ENCODE measurements around the gene NPAS3. TPM values are rescaled to one million over a fixed set of nuclear protein-coding genes. Genes with fewer than 3 reads are reported as not detected.

The NPAS3 gene
- total and polyA plus RNA-seq, 4 donors: 0.07 to 0.09 (median 0.08) TPM; not detected in 1

DNA sequence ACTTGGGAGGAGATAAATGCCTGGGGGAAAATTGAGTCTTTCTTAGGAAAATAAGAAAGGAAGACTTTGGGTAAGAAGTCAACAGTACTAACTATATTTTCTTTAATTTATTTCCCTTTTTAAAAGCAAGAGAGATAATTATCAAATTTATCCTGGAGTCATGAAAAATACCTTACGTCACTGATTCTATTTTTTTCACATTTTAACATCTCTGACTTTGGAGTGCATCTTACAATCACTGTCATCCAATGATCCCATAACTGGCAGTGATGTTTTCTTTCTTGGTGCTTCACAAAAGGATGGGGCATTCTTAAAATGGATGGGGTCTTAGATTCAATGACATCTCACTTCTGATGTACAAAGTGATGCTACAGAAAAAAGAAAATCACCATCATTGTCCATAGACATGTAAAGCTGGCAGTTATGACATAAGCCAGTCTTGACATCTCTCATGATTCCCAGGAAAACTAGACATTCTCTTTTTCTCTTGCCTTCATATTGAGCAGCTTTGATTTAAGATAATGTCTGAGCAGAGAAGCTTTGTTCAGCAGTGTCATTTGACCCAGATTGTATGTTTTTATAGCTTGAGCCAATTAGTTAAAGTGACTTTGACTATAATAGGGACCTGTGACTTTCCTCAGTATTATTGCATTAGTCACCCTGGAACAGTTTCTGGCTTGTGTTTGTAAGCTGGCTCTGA lies 776.0 kb downstream of the NPAS3 start:
- Histone ChIP-seq H3K9ac (ENCODE audit: low read depth in 1 of 2, low read length in 2 of 2) (no peak overlapping the region), H3K27me3 (ENCODE audit: control insufficient read depth in 4 of 4, insufficient read depth in 4 of 4, low read length in 3 of 4) (no peaks in the 10 kb centered on the region), H3K4me3 (ENCODE audit: low read depth in 1 of 3, low read length in 3 of 3) (no peak overlapping the region), H3K36me3 (ENCODE audit: control insufficient read depth in 4 of 4, insufficient read depth in 3 of 4, low read depth in 1 of 4, low read length in 3 of 4) (no peaks in the 10 kb centered on the region), H3K4me1 (ENCODE audit: control insufficient read depth in 4 of 4, insufficient read depth in 4 of 4, low read length in 3 of 4) (no peaks in the 10 kb centered on the region), H3K9me3 (ENCODE audit: control insufficient read depth in 4 of 4, low read length in 3 of 4) (no peaks in the 10 kb centered on the region), H3K27ac (ENCODE audit: low read depth in 1 of 2, low read length in 2 of 2) (no peak overlapping the region)
- no peak for DNase-seq (ENCODE audit: low spot score)
- WGBS: 84% methylated on average over 1 of the region's 1 CpG
- TF ChIP-seq, protein P1, sequence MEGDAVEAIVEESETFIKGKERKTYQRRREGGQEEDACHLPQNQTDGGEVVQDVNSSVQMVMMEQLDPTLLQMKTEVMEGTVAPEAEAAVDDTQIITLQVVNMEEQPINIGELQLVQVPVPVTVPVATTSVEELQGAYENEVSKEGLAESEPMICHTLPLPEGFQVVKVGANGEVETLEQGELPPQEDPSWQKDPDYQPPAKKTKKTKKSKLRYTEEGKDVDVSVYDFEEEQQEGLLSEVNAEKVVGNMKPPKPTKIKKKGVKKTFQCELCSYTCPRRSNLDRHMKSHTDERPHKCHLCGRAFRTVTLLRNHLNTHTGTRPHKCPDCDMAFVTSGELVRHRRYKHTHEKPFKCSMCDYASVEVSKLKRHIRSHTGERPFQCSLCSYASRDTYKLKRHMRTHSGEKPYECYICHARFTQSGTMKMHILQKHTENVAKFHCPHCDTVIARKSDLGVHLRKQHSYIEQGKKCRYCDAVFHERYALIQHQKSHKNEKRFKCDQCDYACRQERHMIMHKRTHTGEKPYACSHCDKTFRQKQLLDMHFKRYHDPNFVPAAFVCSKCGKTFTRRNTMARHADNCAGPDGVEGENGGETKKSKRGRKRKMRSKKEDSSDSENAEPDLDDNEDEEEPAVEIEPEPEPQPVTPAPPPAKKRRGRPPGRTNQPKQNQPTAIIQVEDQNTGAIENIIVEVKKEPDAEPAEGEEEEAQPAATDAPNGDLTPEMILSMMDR (IDR thresholded peaks at IDR 0.05; ENCODE audit: low read depth, low read length, missing input control): no peak
- no peak for TF ChIP-seq NR2F2 (IDR thresholded peaks at IDR 0.05)

DNA sequence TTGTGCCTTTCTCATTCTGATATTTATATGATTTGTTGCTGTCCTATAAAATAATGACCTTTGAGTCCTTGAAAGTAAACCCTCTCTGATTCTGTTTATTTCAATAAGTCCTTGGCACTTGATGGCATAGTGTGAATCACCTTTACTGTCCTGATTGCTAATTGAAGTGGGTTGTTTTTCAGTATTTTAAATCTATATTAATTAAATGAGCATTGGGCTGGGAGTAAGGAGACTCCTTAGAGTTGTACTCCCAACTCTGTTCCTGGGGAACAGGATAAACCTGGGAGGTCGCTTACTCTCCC lies 776.5 kb downstream of the NPAS3 start:
- no peaks in the 10 kb centered on the region for H3K27me3 ChIP-seq (ENCODE audit: control insufficient read depth in 4 of 4, insufficient read depth in 4 of 4, low read length in 3 of 4)
- no peak overlapping the region for H3K9ac ChIP-seq (ENCODE audit: low read depth in 1 of 2, low read length in 2 of 2)
- no peak for DNase-seq (ENCODE audit: low spot score)
- no peak for TF ChIP-seq FOXA2 (IDR thresholded peaks at IDR 0.05)
- 80% methylated on average over 1 of the region's 1 CpG for WGBS
- H3K9me3 ChIP-seq (ENCODE audit: control insufficient read depth in 4 of 4, low read length in 3 of 4): no peaks in the 10 kb centered on the region
- H3K27ac ChIP-seq (ENCODE audit: low read depth in 1 of 2, low read length in 2 of 2): no peak overlapping the region
- H3K4me3 ChIP-seq (ENCODE audit: low read depth in 1 of 3, low read length in 3 of 3): no peak overlapping the region
- H3K36me3 ChIP-seq (ENCODE audit: control insufficient read depth in 4 of 4, insufficient read depth in 3 of 4, low read depth in 1 of 4, low read length in 3 of 4): no peaks in the 10 kb centered on the region
- no peaks in the 10 kb centered on the region for H3K4me1 ChIP-seq (ENCODE audit: control insufficient read depth in 4 of 4, insufficient read depth in 4 of 4, low read length in 3 of 4)

DNA sequence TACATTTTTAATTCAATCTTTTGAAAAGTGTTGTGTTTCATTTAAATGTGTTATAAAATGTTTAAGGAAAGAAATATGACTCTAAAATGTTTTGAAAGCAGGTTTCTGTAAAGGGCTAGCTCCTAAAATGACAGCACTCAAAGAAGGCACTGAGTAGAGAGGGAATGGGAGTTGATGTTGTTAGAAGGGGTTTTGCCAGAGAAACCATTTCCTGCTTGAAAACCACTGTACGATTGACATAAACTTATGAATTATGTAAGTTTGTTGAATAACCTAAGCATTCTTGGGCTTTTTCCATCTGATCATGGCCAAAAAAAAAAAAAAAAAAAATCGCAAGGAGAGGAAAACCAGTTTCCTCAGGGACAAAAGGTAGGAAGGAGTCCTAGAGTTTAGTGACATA lies 778.2 kb downstream of the NPAS3 start:
- no peaks in the 10 kb centered on the region for H3K36me3 ChIP-seq (ENCODE audit: control insufficient read depth in 4 of 4, insufficient read depth in 3 of 4, low read depth in 1 of 4, low read length in 3 of 4)
- whole genome bisulfite sequencing: 55% methylated on average over 2 of the region's 2 CpGs
- no peak overlapping the region for H3K9ac ChIP-seq (ENCODE audit: low read depth in 1 of 2, low read length in 2 of 2)
- H3K27ac ChIP-seq (ENCODE audit: low read depth in 1 of 2, low read length in 2 of 2): no peak overlapping the region
- TF ChIP-seq, protein P2, sequence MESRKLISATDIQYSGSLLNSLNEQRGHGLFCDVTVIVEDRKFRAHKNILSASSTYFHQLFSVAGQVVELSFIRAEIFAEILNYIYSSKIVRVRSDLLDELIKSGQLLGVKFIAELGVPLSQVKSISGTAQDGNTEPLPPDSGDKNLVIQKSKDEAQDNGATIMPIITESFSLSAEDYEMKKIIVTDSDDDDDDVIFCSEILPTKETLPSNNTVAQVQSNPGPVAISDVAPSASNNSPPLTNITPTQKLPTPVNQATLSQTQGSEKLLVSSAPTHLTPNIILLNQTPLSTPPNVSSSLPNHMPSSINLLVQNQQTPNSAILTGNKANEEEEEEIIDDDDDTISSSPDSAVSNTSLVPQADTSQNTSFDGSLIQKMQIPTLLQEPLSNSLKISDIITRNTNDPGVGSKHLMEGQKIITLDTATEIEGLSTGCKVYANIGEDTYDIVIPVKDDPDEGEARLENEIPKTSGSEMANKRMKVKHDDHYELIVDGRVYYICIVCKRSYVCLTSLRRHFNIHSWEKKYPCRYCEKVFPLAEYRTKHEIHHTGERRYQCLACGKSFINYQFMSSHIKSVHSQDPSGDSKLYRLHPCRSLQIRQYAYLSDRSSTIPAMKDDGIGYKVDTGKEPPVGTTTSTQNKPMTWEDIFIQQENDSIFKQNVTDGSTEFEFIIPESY (IDR thresholded peaks at IDR 0.05): no peak
- TF ChIP-seq, protein P3, sequence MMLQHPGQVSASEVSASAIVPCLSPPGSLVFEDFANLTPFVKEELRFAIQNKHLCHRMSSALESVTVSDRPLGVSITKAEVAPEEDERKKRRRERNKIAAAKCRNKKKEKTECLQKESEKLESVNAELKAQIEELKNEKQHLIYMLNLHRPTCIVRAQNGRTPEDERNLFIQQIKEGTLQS (IDR thresholded peaks at IDR 0.05): no peak
- TF ChIP-seq FOXA2 (IDR thresholded peaks at IDR 0.05) (no peak), HNF4G (IDR thresholded peaks at IDR 0.05) (no peak), YY1 (IDR thresholded peaks at IDR 0.05) (no peak), RXRA (IDR thresholded peaks at IDR 0.05) (no peak), JUND (IDR thresholded peaks at IDR 0.05) (no peak), NR2F2 (IDR thresholded peaks at IDR 0.05) (no peak), RAD21 (IDR thresholded peaks at IDR 0.05) (no peak), TAF1 (conservative IDR thresholded peaks at IDR 0.05) (no peak), HNF4A (conservative IDR thresholded peaks at IDR 0.05) (no peak), EGR1 (IDR thresholded peaks at IDR 0.05; ENCODE audit: low read depth in 2 of 2) (no peak), FOXA1 (IDR thresholded peaks at IDR 0.05) (no peak), SP1 (IDR thresholded peaks at IDR 0.05) (no peak), GABPA (IDR thresholded peaks at IDR 0.05 in 1 of 2, conservative IDR thresholded peaks at IDR 0.05 in 1 of 2) (no peak)
- TF ChIP-seq, protein P4, sequence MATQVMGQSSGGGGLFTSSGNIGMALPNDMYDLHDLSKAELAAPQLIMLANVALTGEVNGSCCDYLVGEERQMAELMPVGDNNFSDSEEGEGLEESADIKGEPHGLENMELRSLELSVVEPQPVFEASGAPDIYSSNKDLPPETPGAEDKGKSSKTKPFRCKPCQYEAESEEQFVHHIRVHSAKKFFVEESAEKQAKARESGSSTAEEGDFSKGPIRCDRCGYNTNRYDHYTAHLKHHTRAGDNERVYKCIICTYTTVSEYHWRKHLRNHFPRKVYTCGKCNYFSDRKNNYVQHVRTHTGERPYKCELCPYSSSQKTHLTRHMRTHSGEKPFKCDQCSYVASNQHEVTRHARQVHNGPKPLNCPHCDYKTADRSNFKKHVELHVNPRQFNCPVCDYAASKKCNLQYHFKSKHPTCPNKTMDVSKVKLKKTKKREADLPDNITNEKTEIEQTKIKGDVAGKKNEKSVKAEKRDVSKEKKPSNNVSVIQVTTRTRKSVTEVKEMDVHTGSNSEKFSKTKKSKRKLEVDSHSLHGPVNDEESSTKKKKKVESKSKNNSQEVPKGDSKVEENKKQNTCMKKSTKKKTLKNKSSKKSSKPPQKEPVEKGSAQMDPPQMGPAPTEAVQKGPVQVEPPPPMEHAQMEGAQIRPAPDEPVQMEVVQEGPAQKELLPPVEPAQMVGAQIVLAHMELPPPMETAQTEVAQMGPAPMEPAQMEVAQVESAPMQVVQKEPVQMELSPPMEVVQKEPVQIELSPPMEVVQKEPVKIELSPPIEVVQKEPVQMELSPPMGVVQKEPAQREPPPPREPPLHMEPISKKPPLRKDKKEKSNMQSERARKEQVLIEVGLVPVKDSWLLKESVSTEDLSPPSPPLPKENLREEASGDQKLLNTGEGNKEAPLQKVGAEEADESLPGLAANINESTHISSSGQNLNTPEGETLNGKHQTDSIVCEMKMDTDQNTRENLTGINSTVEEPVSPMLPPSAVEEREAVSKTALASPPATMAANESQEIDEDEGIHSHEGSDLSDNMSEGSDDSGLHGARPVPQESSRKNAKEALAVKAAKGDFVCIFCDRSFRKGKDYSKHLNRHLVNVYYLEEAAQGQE (IDR thresholded peaks at IDR 0.05): no peak
- TF ChIP-seq, protein P1 (IDR thresholded peaks at IDR 0.05; ENCODE audit: low read depth, low read length, missing input control): no peak
- TF ChIP-seq, protein P5, sequence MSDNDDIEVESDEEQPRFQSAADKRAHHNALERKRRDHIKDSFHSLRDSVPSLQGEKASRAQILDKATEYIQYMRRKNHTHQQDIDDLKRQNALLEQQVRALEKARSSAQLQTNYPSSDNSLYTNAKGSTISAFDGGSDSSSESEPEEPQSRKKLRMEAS (IDR thresholded peaks at IDR 0.05): no peak
- H3K9me3 ChIP-seq (ENCODE audit: control insufficient read depth in 4 of 4, low read length in 3 of 4): no peaks in the 10 kb centered on the region
- no peak overlapping the region for H3K4me3 ChIP-seq (ENCODE audit: low read depth in 1 of 3, low read length in 3 of 3)
- no peaks in the 10 kb centered on the region for H3K27me3 ChIP-seq (ENCODE audit: control insufficient read depth in 4 of 4, insufficient read depth in 4 of 4, low read length in 3 of 4)
- H3K4me1 ChIP-seq (ENCODE audit: control insufficient read depth in 4 of 4, insufficient read depth in 4 of 4, low read length in 3 of 4): no peaks in the 10 kb centered on the region
- DNase-seq (ENCODE audit: low spot score): no peak

All from liver (tissue), 9 donors.